ENCODE measurements around the gene SEMA3E.

SEMA3E gene

DNA sequence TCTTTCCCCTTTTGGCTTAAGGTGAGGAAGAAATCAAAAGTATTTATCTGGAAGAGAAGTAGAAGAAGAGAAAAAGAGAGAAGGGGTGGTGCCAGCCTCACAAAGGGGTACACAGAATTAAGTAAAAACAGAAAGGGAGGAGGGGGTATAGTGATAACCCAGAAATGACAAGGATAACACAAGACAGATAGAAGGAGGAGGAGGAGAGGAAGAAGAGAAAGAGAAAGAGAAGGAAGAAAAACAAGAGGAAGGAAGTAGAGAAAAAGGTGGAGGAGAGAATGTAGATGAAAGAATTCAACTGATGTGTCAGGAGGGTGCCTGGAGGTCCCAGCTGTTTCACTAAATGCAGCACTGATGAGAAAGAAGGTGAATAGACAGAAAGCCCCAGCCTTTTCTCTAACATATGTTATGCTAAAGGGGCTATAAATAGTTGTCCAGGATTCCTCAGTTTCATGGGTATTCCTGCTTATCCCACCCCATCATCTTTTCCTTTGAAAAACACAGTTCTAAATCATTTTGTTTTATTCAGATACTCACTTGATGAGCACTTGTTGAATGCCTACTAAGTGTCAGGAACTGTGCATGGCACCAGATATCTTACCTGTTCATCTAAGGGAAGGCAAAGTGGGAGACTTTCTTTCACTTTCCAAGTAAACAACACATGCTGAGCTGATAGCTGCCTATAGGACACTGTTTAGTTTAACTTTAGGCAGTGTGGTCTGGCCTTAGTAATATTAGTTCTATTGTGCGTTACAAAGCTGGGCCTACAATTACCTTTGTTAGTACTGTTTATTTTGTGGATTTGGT is 8.0 kb downstream of the SEMA3E start:
- no peak for DNase-seq

DNA sequence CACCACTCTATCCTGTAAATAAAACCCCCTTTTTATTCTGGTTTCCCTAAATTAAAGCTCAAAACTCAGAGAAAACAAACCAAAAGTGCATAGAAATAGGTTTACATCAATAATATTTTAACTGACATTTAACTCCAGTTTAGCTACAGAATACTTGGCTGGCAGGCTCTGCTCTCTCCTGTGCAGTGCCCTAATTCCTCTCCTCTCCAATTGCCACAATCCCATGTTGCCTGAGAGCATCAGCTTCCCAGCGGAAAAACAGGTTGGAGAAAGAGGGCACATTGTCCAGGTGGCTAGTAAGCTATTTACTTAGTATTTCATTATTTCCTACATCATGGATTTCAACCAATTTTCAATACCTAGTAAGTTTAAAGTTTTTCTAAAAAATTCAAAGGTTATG is 8.7 kb downstream of the SEMA3E start:
- DNase-seq, result no peak

DNA sequence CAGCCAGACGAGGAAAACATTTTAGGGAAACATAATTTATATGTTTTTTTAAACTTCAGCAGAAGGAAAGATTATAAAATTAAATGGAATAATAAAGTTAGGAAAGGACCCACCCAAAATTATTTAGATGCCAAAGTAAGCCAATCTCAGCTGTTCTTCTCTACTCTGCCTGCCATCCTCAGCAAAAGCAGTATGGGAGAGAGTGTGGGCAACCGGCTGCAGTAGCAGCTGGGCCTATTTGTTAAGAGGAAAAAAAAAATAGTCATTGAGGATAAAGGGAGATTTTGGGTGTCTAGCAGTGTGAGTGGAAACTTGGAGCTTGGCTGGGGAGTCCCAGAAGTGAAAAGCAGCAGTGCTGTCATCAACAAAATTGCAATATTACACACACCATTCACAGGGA is 15.4 kb downstream of the SEMA3E start:
- DNase-seq, result no peak

DNA sequence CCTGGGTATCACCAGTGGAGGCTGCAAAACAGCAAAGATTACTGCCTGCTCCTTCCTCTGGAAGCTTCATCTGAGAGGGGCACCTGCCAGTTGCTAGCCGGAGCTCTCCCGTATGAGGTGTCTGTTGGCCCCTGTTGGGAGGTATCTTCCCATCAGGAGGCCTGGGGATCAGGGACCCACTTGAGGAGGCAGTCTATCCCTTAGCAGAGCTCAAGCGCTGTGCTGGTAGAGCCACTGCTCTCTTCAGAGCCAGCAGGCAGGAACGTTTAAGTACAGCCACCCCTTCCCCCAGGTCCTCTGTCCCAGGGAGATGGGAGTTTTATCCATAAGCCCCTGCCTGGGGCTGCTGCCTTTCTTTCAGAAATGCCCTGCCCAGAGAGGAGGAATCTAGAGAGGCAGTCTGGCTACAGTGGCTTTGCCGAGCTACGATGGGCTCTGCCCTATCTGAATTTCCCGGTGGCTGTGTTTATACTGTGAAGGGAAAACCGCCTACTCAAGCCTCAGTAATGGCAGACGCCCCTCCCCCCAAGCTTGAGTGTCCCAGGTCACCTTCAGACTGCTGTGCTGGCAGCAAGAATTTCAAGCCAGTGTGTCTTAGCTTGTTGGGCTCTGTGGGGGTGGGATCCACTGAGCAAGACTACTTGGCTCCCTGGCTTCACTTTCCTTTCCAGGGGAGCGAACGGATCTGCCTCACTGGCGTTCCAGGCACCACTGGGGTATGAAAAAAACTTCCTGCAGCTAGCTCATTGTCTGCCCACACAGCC is 19.6 kb downstream of the SEMA3E start:
- no peak for DNase-seq

DNA sequence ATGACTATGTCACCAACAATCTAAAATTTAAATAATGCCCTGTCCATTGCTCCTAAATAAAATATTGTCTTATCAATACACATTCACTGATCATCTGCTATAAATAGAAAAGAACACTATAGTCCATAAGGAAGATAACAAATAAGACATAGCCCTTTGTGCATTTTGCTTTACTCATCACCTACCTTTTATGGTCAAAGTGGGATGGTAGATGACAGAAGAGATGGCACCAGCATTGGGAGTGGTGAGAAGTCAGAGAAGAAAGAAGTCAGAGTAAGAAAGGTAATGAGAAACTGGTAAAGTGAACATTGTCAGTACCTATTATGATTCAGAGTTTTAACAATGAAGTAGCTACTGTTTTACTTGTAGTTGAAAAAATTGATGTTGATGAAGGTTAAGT is 31.1 kb downstream of the SEMA3E start:
- DNase-seq, result no peak

DNA sequence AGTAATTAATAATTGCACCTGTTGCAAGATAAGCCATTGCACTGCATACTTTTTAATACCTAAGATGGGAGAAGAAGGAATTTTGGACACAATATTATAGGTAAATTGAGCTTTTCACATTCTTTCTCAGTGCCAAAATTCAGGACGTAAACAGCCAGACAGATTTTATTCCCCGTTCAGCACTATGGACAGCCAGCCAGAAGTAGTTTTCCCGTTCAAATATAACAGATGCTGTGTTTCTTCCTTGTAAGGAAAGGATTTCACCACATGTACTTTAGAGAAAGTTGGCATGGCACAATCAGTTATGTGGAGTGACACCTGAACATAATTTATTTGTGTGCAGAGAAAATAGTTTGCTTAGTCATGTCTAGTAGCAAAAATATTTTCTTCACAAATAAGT is 34.8 kb downstream of the SEMA3E start:
- DNase-seq, result no peak

DNA sequence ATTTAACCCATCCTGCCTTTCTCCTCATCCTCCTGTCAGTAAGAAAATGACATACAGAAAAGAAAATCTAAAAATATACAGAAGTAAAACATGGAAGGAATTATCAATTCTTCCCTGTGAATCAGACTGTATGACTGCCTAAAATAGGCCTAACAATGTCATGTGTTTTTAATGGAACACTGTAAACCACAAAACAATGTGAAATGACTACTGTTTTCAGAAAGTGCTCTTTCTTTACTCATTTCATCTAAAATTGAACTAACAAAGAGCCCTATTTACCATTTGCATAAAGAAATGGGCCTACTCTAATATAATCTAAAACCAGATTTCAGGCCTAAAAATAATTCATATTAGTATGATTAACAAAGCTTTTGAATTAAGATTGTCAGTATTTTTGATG is 35.7 kb downstream of the SEMA3E start:
- no peak for DNase-seq

DNA sequence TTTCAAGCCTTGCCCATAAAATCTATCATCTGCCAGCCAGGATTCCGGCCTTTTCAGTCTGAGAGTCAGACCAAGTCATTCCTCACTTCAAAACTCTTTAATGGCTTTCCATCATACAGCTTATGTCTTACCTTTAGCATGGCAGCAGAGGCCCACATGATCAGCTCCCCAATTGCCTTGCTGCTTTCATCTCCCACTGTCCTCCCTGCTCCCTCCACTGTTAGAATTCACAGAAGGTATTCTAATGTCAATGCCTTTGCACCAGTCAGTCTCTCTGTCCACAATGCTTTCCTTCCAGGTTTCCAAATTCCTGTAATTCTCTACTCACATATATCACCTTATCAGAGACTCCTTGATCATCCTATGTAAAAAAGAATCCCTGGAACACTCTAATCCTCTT is 37.2 kb downstream of the SEMA3E start:
- no peak for DNase-seq

DNA sequence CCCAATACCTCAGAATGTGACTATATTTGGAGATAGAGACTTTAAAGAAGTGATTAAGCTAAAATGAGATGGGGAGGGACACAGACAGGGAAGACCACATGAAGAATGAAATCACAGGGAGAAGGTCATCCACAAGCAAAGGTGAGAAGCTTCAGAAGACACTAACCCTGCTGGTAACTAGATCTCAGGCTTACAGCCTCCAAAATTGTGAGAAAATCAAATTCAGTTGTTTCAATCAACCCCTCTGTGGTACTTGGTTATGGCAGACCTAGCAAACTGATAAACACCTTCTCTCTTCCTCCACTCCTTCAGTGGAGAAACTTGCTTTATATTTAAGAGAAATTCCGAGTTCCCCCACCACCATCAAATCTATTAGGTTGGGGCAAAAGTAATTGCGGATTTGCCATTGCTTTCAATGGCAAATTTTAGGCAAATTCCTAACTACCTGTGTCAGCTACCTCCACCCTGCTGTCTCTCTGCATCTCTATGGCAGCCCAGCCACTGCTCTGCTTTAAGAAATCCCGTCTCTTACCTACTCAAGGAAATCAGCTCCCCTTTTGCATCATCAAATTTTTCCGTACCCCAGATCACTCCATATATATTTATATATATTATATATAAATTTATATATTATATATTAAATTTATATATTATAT is 38.2 kb downstream of the SEMA3E start:
- DNase-seq, result no peak

DNA sequence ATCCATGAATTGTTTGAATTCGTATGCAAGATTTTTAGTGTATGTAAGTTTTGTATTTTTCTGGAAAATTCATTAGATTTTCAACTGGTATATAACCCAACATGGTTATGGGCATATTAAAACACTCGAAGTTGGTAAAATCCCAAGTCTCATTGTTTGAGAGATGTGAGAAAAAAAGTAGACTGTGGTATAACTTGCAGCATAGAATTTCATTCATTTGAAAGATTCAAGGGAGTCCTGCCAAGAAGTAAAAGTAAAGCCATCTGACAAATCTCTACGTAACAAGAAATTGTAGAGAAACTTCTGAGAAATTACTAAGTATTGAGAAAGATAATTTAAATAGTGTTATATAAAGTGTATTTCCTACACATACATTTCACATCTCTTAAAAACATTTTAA is 40.2 kb downstream of the SEMA3E start:
- no peak for DNase-seq

DNA sequence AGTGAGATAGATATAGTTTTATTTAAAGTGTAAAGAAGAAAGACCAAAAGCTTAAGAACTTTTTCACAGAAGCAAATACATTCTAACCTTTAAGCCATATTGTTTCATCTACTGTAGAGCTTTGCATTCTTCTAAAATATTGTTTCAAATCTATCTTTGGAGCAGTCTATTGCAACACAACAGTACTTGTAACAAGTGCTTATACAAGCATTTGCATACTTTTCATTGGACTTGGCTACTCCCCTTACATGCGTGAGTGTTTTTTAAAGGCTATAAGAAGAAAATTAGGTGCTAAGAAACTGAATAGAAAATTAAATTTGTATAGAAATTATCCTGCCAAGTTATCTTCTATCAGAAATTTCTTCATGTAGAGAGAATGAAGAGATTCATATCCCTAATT is 45.3 kb downstream of the SEMA3E start:
- no peak for DNase-seq

DNA sequence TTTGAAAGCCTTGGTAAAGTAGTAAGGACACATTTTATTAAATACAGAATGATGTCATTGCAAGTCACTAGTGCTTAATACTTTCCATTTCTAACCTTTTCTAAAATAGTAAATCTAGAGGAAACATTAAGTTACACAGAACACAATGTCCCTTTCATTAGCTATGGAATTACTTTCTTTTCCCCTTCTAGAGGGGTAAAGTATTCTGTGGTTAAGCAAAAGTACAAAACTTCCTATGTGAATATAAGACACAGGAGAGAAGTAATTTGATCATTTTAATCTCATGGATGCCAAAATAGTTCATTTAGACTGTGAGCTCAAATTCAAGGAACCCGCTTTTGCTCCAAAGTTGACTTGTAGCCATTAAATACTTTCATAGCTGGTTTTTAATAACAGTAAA is 49.8 kb downstream of the SEMA3E start:
- DNase-seq, result no peak

DNA sequence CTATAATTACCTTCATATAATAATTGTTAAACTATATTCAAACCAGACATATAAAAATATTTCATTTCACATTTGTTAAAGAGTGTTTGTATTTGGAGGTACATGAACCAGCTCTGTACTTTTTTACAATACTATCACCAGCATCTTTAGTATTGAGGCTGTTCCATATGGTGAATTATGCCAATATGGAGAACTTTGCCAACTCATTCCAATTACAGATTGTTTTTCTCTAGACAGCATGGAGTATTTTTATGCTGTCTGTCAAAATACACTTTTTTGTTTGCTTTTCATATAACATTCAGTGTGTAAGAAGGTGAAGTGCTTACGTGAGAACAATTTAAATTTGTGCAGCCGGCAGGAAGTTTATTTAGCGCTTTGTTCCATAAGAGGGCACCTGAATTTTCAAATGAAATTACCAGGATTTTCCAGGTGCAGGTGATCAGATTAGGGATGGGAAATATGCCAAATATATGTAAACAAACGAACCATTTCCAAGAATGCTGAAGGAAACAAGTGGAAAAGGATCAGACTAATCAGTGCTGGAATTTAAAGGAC is 54.9 kb downstream of the SEMA3E start:
- DNase-seq, result no peak

DNA sequence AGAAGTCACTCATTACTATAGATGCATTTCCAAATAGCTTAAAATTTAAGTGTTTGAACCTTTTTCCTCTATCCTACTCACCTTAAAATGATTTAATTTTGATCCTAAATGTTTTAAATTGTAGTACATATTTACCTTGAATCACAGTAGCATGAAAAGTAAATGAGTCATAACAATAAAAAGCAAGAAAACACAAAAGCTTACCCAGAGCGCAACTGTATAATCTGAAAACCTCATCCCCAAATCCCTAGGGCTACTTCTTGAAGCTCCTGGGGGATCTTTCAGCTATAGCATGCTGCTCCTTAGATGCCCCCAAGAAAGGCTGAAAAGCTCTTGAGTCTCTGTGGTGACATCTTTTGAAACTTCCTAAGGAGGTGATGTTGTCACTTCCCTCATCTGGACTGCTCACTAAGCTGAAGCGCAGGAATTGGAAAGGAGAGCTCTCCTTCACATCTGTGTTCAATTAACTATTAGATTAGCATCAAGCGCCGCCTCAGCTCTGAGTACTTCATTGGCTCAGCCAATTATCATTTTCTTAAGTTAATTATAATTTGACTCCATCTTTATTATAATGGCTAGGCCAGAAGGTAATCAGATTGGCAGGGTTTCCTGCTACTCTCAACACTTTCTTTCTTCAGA is 60.2 kb downstream of the SEMA3E start:
- DNase-seq, result no peak

DNA sequence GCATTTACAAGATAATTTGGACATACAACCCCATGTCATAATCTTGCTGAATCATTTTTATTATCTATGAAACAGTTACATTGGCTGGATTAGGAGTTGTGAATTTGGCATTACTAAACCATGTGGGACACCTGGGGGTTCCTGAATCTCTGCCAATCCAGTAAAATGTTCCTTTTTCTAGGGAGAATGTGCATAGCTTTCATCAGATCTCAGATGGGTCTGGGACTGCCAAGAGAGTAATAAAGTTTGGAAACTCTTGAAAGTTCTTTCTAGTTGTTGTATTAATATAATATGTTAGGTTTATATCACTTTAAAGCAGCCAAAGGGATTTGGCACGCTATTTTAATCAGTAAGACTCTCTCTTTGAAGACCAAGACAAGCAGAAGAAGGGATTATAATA is 62.7 kb downstream of the SEMA3E start:
- no peak for DNase-seq

DNA sequence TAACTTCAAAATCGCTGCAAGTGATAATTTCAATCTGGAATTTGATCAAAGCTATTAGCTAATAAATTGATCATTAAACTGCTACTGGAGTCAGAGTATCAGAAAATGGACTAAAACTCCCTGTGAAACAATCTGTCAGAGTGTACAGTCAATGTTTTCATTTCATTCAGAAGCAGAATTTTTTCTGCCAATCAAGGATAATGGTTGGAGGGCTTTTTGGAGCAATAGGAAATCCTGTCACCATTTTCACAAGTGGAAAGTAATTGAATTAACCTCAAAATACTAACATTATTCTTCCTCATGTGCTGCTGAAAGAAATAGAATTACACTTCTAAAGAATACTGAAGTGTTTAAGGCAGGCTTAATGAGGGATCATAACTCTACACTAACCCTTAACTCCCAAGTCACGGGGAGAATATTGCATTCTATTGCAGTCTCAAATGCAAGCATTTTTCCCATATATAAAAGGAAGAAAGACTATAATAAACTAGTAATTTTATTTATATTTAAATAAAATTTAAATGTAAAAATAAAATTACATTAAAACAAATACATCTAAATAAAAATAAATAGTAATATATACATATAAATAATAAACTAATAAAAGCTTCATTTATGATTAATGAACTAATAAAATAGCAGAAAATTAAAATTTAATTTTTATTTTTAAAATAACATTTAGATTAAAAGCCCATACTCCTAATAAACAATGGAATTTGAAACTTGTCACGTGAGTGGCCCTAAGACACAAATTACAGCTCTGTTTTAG is 67.1 kb downstream of the SEMA3E start:
- no peak for DNase-seq

DNA sequence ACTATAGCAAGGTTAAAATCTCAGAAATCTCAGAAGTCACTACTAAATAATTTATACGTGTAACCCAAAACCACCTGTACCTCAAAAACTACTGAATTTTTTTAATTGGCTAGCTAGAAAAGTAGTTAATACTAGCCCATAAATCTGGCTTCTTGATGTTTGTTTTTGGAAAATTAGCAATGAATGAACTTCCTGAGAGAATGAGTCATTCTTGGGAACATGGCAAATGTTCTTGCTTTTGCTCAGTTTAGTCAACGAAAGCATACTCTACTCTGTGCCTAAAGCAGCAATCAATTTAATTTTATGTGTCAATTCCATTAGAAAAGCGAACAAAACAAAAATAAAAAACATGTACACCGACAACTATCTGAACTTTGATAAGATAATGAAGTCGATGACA is 69.2 kb downstream of the SEMA3E start:
- DNase-seq, result no peak

DNA sequence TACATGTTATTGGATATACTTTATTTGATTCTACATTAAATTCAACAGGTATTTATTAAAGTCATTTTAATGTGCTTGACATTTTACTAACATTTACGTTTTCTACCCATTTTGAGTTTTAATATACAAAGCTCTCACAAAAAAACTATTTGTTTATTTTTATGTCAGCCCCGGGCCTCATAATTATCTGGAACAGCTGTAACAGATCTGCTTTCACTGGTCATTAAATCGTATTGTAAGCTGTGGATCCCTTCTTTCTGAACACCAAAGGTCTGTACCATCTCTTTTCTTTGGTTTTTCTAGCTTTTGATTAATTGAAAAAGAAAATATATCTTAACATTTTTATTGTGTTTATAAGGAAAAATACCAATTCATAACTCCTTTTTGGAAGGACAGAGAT is 73.5 kb downstream of the SEMA3E start:
- DNase-seq, result no peak

DNA sequence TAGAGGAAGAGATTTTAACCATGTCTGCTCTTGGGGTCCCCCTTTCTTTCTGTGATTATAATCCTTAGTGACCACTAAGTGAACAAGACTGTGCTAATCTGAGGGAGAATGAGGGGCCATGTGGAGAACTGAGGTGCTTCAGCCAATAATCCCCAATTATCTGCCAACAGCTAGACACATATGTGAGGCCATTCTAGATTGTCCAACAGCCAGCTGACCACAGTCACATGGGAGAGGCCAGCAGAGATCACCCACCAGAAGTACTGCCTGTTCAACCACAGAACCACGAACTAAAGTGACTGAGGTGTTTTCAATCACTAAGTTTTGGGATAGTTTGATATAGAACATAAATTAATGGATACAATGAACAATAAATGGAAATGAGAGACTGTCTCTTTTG is 74.3 kb downstream of the SEMA3E start:
- DNase-seq, result no peak

DNA sequence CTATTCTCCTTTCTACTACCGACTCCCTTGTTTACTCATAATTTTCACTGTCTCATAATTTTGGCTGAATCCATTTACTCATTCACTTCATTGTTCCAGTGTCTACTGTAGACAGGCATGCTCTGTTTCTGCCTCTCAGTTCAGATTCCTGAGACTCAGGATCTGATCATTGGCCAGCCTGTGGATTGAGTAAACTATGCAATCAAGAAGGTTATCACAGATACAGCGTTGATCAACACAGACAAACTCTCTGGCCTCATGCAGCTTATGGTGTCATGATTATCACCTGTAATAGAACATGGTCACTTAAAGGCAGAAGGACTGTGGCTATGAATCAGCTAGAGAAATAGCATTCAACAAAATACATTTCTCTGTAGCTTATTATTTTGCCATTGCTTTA is 86.0 kb downstream of the SEMA3E start:
- no peak for DNase-seq

DNA sequence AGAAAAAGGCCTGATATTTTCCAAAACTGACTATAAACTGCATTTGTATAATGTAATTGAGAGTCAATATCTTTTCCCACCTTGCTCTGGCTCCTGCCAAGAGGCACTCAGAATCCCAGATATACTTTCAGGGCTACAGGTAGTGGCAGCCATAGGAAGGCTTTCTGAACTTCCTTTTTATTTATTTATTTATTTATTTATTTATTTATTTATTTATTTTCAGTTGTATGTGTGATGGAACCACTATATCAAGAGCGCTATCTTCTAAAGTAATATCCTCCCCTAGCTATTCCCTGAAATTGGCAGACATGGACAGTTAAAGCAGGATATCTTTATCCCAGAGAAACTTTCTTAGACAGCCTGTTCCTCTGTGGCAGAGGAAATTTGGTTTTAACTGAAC is 86.7 kb downstream of the SEMA3E start:
- no peak for DNase-seq

DNA sequence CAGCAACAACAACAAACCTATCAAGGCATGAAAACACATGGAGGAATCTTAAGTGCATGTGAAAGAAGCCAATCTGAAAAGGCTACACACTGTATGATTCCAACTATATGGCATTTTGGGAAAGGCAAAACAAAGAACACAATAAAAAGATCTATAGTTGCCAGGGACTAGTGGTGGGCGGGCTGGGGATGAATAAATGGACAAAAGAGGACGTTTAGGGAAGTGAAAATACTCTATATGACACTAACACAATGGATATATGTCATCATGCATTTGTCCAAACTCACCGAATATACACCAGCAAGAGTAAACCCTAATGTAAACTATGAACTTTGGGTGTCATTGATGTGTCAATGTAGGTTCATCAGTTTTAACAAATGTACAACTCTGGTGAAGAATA is 89.1 kb downstream of the SEMA3E start:
- no peak for DNase-seq

Data from activated CD4-positive, alpha-beta T cell treated with anti-CD3 and anti-CD28 coated beads, Interleukin-2, amount 50 U/mL, for 16 hours (primary cell).